Measurements from ENCODE around the gene CYP2U1.
"Not testable (repeated sequence)": the region's sequence is repeated elsewhere in the genome, so short reads cannot be mapped to it uniquely, and the experiment has no call there.

The CYP2U1 gene

DNA sequence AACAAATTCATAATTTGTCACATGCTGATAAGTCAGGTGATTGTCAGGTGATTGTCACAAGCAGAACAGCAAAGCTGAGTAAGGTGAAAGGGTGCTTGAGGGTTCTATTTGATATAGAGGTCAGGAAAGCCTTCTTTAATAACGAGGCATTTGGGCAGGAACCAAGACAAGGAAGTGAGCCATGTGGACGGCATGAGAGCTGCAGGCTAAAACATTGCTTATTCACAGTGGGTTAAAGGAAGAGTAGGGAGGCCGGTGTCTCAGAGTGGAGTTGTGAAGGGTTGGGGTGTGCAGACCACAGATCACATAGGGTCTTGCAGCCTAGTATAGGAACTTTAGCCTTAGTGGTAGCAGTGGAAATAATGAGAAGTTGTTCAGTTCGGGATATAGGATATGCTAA is 31.3 kb upstream of the CYP2U1 start:
- Histone ChIP-seq H3K27ac (no peak overlapping the region), H3K36me3 (no peaks in the 10 kb centered on the region), H3K27me3 (ENCODE audit: insufficient read depth, low read depth, severe bottlenecking) (no peaks in the 10 kb centered on the region), H3K4me3 (ENCODE audit: low read depth, low read length) (no peak overlapping the region), H3K9me3 (ENCODE audit: severe bottlenecking) (no peaks in the 10 kb centered on the region)
- DNase-seq = no peak
- TF ChIP-seq, protein P1, sequence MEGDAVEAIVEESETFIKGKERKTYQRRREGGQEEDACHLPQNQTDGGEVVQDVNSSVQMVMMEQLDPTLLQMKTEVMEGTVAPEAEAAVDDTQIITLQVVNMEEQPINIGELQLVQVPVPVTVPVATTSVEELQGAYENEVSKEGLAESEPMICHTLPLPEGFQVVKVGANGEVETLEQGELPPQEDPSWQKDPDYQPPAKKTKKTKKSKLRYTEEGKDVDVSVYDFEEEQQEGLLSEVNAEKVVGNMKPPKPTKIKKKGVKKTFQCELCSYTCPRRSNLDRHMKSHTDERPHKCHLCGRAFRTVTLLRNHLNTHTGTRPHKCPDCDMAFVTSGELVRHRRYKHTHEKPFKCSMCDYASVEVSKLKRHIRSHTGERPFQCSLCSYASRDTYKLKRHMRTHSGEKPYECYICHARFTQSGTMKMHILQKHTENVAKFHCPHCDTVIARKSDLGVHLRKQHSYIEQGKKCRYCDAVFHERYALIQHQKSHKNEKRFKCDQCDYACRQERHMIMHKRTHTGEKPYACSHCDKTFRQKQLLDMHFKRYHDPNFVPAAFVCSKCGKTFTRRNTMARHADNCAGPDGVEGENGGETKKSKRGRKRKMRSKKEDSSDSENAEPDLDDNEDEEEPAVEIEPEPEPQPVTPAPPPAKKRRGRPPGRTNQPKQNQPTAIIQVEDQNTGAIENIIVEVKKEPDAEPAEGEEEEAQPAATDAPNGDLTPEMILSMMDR (IDR thresholded peaks at IDR 0.05; ENCODE audit: low read depth, low read length) = no peak

DNA sequence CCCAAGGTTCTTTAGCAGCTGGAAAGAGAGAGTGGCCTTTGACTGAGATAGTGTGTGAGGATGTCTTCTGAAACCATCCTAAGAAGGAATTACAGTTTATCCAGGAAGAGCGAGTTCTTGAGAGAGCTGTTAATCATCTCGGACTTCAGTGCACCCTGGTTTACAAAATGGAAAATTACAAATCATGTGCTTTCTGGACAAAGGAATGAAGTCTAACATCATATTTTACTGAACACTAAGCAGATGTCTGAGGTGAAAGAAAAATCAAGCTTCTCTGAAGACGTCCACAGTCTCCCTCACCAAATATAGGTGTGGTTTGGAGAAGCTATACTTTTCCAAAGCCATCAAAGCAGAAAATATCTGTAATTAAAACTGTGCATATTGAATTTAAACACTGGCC is 30.8 kb upstream of the CYP2U1 start:
- H3K9me3 ChIP-seq (ENCODE audit: severe bottlenecking) = no peaks in the 10 kb centered on the region
- H3K27me3 ChIP-seq (ENCODE audit: insufficient read depth, low read depth, severe bottlenecking) = no peaks in the 10 kb centered on the region
- H3K27ac ChIP-seq = no peak overlapping the region
- no peaks in the 10 kb centered on the region for H3K36me3 ChIP-seq
- TF ChIP-seq, protein P1 (IDR thresholded peaks at IDR 0.05; ENCODE audit: low read depth, low read length) = no peak
- H3K4me3 ChIP-seq (ENCODE audit: low read depth, low read length) = no peak overlapping the region
- no peak for DNase-seq

DNA sequence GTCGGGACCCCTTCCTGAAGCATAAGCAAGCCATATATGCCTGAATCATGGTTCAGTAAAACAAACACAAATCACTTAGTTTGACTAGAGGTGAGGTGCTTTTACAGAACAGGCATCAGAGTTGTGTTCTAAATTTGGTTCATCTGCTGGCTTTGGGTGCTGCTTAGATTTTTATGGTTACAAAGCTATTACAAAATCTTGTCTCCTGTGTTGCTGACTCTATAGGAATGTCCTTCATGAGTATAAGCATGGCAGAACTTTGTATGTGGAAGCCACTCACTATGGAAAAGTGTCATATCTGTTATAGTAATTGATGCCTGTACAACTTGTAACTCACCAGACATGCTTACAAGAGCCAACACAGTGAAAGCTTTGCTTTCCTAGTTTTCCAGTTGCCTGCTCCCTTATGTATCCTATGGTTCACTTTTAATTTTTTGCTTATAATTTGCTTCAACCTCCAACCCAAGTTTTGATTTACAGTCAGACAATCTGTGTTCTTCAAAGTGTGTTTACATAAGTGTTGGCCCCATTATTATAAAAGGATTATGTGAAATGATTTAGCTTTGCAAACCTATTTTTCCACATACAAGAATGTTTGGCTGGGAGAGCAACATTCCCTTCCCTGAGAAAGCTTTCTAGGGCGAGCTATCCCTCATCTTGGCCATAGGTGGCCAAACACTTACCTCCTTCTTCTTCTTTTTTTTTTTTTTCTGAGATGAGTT is 30.0 kb upstream of the CYP2U1 start:
- Histone ChIP-seq H3K9me3 (ENCODE audit: severe bottlenecking) (no peaks in the 10 kb centered on the region), H3K36me3 (no peaks in the 10 kb centered on the region), H3K4me3 (ENCODE audit: low read depth, low read length) (no peak overlapping the region), H3K27me3 (ENCODE audit: insufficient read depth, low read depth, severe bottlenecking) (no peaks in the 10 kb centered on the region), H3K27ac (no peak overlapping the region)
- TF ChIP-seq, protein P1 (IDR thresholded peaks at IDR 0.05; ENCODE audit: low read depth, low read length) = no peak
- DNase-seq = no peak

DNA sequence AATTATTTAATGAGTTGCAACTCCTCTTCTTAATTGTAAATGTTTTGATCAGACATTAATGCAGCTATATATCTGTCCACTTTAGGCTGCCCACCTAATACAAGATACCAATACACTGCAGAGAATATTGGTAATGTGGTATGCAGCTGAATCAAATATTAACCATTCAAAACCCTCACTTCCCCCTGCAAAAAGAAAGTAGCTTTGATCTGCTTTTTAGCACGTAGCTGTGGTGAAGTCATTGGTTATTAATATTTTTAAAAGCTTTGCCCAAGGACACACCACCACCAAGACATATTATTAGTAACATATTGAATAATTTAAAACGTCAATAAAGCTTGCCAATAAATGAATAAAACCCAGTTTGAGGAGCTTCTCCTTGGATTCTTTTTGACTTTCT is 28.6 kb upstream of the CYP2U1 start:
- Histone ChIP-seq H3K4me3 (ENCODE audit: low read depth, low read length) (no peak overlapping the region), H3K9me3 (ENCODE audit: severe bottlenecking) (no peaks in the 10 kb centered on the region), H3K36me3 (no peaks in the 10 kb centered on the region), H3K27me3 (ENCODE audit: insufficient read depth, low read depth, severe bottlenecking) (no peaks in the 10 kb centered on the region), H3K27ac (no peak overlapping the region)
- DNase-seq = no peak
- TF ChIP-seq, protein P1 (IDR thresholded peaks at IDR 0.05; ENCODE audit: low read depth, low read length) = no peak

DNA sequence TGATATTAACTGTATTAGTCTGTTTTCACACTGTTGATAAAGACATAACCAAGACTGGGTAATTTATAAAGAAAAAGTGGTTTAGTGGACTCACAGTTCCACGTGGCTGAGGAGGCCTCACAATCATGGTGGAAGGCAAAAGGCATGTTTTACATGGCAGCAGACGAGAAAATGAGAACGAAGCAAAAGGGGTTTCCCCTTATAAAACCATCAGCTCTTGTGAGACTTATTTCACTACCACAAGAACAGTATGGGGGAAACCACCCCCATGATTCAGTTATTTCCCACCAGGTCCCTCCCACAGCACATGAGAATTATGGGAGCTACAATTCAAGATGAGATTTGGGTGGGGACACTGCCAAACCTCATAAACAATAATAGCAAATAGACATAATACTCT is 26.3 kb upstream of the CYP2U1 start:
- not testable (repeated sequence) for H3K27me3 ChIP-seq (ENCODE audit: insufficient read depth, low read depth, severe bottlenecking); H3K36me3 ChIP-seq; DNase-seq

DNA sequence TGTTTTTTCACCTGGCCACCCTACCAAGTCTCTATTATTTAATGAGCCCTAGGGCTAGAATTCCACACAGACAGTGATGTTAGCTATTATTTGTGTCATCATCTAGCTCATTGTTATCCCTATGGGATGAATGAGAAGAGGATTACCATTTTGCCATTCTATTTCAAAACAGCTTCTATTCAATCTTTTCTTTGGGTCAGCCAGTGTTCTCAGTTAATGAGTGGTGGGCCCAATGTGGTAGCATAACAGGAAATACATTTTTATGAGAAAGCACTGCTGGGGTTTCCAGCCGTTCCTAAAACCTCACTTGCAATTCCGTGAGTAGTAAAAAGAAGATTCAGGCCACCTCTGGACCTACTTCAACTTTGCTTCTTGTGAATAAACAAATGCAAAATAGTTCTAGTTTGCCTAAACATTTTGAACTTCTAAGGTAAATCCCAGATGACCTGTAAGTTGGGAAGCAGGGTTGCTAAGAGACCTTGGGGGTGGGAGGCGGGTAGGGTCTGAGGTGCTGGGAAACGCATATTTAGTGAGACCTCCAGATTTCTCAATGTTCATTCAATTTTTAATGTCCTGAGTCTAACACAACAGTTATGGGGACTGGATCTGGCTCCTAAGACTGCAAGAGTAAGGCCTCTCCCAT is 24.8 kb upstream of the CYP2U1 start:
- Histone ChIP-seq H3K4me3 (ENCODE audit: low read depth, low read length) (no peak overlapping the region), H3K9me3 (ENCODE audit: severe bottlenecking) (no peaks in the 10 kb centered on the region), H3K36me3 (no peaks in the 10 kb centered on the region), H3K27me3 (ENCODE audit: insufficient read depth, low read depth, severe bottlenecking) (no peaks in the 10 kb centered on the region), H3K27ac (no peak overlapping the region)
- TF ChIP-seq, protein P1 (IDR thresholded peaks at IDR 0.05; ENCODE audit: low read depth, low read length) = no peak
- DNase-seq = no peak

More for the DNA sequence above, 26.3 kb upstream of the CYP2U1 start:
- not testable (repeated sequence) for H3K27ac ChIP-seq; H3K9me3 ChIP-seq (ENCODE audit: severe bottlenecking); H3K4me3 ChIP-seq (ENCODE audit: low read depth, low read length)

Data from WERI-Rb-1 (cell line).